ENCODE data around the gene DDR1. TPM values are rescaled to one million over a fixed set of nuclear protein-coding genes. Genes with fewer than 3 reads are reported as not detected.

The DDR1 gene
- total RNA-seq, 1 experiment from 2014 or later = 230 TPM

GRCh38 chr6:30932665-30933365 is 48.5 kb downstream of the DDR1 start:
- Mint-ChIP-seq H3K27me3 (ENCODE audit: low read depth) (no peaks in the 10 kb centered on the region), H3K36me3 (peaks cover 16% of the 10 kb centered on the region), H3K27ac (no peak overlapping the region), H3K4me3 (no peak overlapping the region), H3K4me1 (peaks cover 11% of the 10 kb centered on the region), H3K9me3 (peaks cover 16% of the 10 kb centered on the region)
- DNase-seq (ENCODE audit: low spot score) (no peak), ATAC-seq (no peak)
- POLR2A ChIA-PET = no interaction called here
- TF ChIP-seq FOXP1 (CRISPR knock-in tag; IDR thresholded peaks at IDR 0.05; ENCODE audit: borderline replicate concordance) (no peak), GTF2I (CRISPR knock-in tag; conservative IDR thresholded peaks at IDR 0.05) (no peak), TP53 (CRISPR knock-in tag; IDR thresholded peaks at IDR 0.05) (no peak), NR3C1 (CRISPR knock-in tag; conservative IDR thresholded peaks at IDR 0.05; ENCODE audit: low read depth) (no peak), RELA (CRISPR knock-in tag; IDR thresholded peaks at IDR 0.05; ENCODE audit: borderline replicate concordance) (no peak), ZNF219 (CRISPR knock-in tag; IDR thresholded peaks at IDR 0.05; ENCODE audit: borderline replicate concordance) (no peak), TEAD4 (CRISPR knock-in tag; IDR thresholded peaks at IDR 0.05) (no peak), ATF6 (CRISPR knock-in tag; IDR thresholded peaks at IDR 0.05) (no peak), ZBTB21 (CRISPR knock-in tag; IDR thresholded peaks at IDR 0.05; ENCODE audit: borderline replicate concordance) (no peak), ZNF121 (CRISPR knock-in tag; IDR thresholded peaks at IDR 0.05) (no peak)
- CTCF ChIA-PET = no interaction called here

- DNase-seq (ENCODE audit: low spot score) (no peak), ATAC-seq (no peak)
- POLR2A ChIA-PET = no interaction called here
- H3K4me1 Mint-ChIP-seq = peaks cover 18% of the 10 kb centered on the region
- H3K36me3 Mint-ChIP-seq = no peaks in the 10 kb centered on the region
- H3K27me3 Mint-ChIP-seq (ENCODE audit: low read depth) = no peaks in the 10 kb centered on the region
- no peak for TF ChIP-seq ZNF281 (CRISPR knock-in tag; IDR thresholded peaks at IDR 0.05)
- TF ChIP-seq CBFB (CRISPR knock-in tag; IDR thresholded peaks at IDR 0.05; ENCODE audit: low read depth) = no peak
- no peak for TF ChIP-seq TEAD1 (CRISPR knock-in tag; IDR thresholded peaks at IDR 0.05)
- TF ChIP-seq OVOL2 (CRISPR knock-in tag; IDR thresholded peaks at IDR 0.05; ENCODE audit: borderline replicate concordance) = no peak
- no peak for TF ChIP-seq MXD4 (CRISPR knock-in tag; IDR thresholded peaks at IDR 0.05; ENCODE audit: borderline replicate concordance)
- TF ChIP-seq E2F5 (CRISPR knock-in tag; IDR thresholded peaks at IDR 0.05) = no peak
- no peak for TF ChIP-seq E2F1 (CRISPR knock-in tag; IDR thresholded peaks at IDR 0.05)
- no peak for TF ChIP-seq IRF2 (CRISPR knock-in tag; IDR thresholded peaks at IDR 0.05; ENCODE audit: borderline replicate concordance, low read depth)
- TF ChIP-seq EMX1 (CRISPR knock-in tag; IDR thresholded peaks at IDR 0.05) = no peak
- CTCF ChIA-PET = interaction anchor here (0.6 to 0.8 kb wide), 3 partner anchors 135 to 163 kb away, joined by 3 to 5 read pairs (median 3); no protein-coding TSS in a partner anchor
- no peaks in the 10 kb centered on the region for H3K9me3 Mint-ChIP-seq
- H3K27ac Mint-ChIP-seq = no peak overlapping the region
- H3K4me3 Mint-ChIP-seq = no peak overlapping the region
These were observed 50.7 kb downstream of the DDR1 start for GRCh38 chr6:30935018-30935417.
